Posterior cingulate gyrus (tissue), 11 donors: ENCODE results near the gene GPR83.
"Not testable (repeated sequence)": the region's sequence is repeated elsewhere in the genome, so short reads cannot be mapped to it uniquely, and the experiment has no call there.

Experiments used
- DNase-seq, 10 donors: peaks; one replicate each; pipeline versions ENCODE4 v3.0.0 to v3.0.0-alpha.2; 2020 to 2021; ENCODE audit warnings: mixed read lengths in 3 of 10
- intact Hi-C: fragments of 100-400 bp; cut with DNase I; formaldehyde crosslinking; loops from one replicate; pipeline ENCODE4 v1.15.1; 2023

Gene GPR83

DNA sequence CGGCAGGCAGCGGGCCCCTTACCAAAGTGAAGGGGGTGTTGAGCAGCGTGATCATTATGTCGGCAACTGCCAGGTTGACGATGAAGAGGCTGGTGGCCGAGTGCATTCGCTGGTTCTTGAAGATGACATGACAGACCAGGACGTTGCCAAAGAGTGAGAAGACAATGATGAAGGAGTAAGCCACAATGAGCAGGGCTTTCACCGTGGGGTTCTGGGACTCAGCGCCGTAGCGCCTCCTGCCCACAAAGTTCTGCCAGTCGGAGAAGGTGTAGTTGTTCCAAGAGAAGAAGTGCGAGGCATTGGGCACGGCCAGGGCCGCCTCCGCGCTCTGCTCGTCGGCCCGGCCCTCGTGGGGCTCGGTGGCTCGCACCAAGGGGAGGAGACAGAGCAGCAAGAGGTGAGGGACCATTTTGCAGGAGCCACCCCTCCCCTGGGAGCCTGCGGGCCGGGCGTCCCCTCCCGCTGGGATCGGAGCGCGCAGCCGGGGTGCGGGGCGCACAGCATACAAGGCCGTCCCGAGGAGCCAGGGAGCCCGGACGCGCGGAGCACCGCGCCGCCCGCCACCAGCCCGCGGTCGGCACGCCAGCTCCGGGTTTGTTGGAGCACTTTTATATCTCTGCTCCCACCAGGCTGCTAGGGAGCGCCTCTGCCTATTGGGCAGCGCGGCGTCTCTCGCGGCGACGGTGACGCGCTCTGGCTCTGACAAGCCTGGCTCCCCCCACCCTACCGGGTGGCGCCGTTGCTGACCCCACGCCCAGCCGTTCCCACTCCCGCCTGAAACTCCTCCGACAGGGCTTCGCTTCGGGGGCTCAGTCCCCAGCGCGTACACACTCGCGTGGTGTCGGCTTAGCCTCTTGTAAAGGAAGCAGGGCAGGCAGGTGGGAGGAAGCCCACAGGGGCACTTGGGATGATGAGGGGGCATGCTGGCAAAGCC lies at the start of gene GPR83:
TSS of gene GPR83 (minus strand) at position 581 of the 934 bp plus-strand sequence. CDS start at position 409, 172 bp downstream.
- peak in 7 of 10 donors; percentile 27 to 91 (median 57) for DNase-seq
- intact Hi-C loops, result no loop called here

DNA sequence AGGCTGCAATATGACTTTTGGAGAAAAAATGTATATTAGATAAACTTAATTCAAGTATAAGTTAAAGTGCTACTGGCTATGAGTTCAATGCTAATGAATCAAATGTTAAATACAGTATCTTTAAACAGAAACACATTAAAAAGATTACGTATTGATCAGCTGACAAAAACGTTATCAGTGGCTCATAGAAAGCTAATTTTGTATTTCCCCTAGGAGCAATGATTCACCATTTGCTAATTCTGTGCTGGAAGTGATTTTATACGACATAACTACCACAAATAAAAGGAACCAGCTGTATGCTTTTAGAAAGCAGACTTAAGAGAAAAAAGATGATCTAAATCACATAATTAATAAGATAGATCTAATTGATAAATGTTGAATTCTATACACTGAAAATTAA lies 48.8 kb upstream of the GPR83 start:
- DNase-seq, result no peak
- intact Hi-C loops, result no loop called here

DNA sequence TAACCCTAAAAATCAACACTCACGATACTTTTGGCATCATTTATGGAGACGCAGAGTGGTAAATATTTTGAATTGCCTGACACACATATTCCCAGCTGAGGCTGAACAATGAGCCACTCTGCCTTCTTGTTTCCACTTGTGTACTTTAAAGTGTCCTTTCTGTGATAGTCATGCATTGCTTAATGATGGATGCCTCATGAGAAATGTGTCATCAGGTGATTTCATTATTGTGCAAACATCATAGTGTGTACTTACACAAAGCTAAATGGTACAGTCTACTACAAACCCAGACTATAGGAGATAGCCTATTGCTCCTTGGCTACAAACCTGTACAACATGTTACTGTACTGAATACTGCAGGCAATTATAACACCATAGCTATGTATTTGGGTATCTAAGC lies 48.2 kb upstream of the GPR83 start:
- intact Hi-C loops, result no loop called here
- DNase-seq, result no peak

DNA sequence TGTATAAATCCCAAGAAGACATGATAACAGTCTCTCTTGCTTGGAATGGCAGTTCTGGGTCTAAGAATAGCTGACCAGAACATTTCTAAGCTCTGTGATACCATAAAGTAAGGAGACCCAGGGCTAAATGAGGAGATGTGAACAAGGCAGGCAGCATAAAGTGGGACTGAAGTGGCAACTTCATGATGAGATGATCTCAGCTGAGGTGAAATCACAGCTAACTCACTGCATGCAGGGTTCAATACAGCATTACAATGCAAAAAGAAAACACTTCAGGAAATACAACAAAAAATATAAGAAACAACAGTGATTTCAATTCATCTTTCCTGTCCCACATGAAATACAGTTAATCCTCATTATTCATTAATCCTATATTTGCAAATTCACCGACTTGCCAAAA lies 47.8 kb upstream of the GPR83 start:
- intact Hi-C loops, result no loop called here
- no peak for DNase-seq

DNA sequence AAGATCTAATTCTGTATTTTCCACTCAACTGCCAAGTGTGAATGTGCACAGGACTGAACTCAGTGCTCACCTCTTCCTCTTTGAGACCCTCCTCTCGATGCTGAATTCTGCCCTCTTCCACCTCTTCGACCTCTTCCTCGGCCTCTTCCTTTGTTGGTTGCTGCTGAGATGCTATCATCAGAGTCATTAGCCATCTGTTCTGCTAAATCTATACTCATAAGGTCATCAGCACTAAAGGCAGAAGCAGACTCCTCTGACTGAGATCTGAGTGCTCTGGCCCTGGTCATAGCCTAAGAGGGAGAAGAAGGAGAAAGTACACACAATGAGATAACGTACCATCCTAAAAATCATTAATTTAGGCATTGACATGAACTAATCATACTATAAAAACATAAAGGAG lies 45.9 kb upstream of the GPR83 start:
- intact Hi-C loops, result no loop called here

DNA sequence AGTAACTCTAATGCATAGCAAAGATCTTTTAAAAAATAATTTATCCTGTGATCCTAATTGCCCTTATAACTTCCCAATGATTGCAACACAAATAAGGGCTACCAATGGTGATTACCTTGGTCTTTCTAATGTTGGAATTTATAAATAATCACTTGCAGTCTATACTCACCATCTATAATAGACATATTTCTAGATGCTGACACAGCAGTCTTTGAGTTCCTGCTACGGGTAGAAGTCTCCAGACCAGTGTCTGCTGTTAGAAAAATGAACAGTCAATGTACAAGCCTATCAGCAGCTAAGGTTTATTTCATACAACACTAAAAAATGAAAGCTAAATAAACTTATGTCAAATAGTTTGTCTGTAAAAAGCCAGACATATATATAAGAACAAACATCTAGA lies 44.4 kb upstream of the GPR83 start:
- intact Hi-C loops, result no loop called here
- DNase-seq, result no peak

More for the DNA sequence above, 45.9 kb upstream of the GPR83 start:
- no peak for DNase-seq

DNA sequence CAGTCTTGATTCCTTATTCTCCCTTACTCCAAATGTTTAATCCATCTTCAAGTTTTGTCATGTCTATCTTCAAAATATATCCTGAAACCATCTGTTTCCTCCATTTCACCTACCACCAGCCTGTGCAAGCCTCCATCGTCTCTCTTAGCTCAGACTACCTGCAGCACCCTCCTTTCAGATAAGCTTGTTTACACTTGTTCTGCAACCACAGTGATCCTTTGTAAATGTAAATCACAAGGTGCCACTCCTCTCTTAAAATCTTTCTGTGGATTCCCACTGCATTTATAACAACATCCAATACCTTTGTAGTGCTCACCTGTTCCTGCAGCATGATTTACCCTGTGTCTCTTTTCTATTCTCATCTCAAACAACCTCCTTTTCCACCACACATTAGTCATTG lies 31.8 kb upstream of the GPR83 start:
- intact Hi-C loops, result no loop called here
- DNase-seq, result no peak

DNA sequence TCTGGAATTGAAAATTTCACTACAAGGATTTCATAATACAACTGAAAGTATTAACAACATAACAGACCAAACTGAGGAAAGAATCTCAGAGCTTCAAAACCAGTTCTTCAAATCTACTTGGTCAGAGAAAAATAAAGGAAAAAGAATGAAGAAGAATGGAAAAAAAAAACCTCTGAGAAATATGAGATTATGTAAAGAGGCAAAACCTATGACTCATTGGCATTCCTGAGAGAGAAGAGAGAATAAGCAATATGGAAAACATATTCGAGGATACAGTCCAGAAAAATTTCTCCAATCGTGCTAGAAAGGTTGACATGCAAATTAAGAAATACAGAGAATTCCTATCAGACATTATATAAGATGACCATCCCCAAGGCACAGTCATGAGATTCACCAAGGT lies 23.4 kb upstream of the GPR83 start:
- intact Hi-C loops, result no loop called here
- DNase-seq, result no peak

DNA sequence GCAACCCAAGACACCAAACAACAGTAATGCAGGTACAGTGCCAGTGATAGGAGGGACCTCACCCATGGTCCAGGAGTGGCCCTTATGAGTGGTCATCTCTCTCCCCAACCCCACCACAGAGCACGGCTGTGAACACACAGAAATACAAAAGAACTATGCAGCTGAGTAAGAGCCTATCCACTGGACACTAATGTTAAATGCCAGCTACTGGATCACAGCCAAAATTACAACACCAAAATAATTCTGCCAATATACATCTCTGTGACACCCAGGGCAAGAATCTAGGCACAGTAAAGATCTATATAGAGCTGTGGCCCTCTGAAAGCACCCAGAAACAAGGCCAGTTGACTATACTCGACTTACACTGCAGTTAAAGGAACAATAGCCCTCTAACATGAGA lies 22.8 kb upstream of the GPR83 start:
- no peak for DNase-seq
- intact Hi-C loops, result no loop called here

DNA sequence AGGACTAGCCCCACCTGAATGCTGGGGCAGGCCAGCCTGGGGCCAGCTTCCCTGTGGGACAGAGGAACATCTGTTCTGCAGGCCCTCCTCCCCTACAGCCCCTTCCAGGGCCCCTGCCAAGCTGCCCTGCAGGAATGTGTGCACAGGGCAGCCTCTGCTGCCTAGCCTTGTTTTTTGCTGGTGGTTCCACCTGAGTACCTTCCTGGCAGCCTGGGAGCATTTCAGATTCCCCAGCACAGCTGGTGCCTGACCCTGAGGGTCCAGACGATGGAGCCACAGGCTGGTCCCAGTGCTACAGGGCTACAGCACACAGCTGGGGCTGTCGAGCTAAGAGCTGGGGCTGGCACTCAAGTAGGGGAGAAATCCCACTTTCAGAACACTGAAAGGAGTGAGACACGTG lies 22.3 kb upstream of the GPR83 start:
- no peak for DNase-seq
- intact Hi-C loops, result no loop called here

DNA sequence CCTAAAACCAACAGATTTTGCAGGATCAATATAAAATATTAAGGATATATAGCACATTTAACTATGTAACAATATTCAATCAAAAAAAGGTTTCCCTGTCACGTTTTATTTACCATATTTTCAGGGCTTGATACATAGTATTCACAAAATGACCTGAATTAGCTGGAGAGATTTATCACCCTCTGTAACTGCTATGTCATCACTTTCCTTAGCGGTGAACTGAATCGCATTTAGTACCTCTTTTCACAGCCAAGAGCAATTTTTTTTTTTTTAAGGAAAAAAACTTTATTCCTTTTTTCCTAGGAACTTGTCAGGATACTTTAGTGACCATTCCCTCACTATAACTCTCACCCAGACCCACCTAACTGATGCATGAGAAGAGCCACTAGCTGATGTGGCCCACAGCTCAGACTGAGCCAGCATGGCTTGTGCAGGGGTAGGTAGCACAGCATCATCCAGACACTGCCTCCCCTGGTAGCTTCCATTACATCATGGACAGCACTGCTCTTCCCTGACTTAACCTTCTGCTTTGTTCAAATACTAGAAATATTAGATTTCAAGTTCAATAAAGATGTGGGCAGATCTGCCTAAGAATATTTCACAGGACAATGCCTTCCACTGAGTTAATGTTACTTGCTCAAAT lies 17.0 kb upstream of the GPR83 start:
- DNase-seq, result no peak
- intact Hi-C loops, result loop anchor here (5.0 kb wide), 1 partner anchor 246 kb away; no protein-coding TSS in a partner anchor

DNA sequence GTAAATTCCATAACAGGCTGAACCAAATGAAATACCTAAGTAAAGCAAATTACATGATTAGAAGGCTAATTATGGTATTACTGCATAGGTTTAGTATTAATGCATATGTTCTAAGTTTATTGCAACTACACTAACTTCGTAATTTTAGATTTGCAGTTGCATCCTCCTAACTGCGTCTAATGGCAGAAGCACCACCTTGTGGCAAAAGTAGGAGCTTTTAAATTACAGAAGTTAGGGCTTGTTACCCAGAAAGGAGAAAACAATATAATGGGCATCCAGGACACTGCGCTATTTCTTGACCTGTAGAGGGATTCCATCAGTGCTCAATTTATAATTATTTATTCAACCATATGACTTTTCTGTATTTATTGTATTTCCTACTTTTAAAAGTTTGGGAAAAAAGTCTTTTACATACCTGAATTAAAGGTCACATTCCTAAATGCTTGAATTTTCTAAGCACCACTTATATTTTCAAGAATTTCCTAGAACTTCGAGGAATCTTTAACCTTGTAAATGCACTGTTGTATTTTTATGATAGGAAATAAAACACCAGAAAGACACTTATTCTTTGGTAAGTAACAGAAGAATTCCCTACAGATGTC lies 16.3 kb upstream of the GPR83 start:
- DNase-seq, result no peak

DNA sequence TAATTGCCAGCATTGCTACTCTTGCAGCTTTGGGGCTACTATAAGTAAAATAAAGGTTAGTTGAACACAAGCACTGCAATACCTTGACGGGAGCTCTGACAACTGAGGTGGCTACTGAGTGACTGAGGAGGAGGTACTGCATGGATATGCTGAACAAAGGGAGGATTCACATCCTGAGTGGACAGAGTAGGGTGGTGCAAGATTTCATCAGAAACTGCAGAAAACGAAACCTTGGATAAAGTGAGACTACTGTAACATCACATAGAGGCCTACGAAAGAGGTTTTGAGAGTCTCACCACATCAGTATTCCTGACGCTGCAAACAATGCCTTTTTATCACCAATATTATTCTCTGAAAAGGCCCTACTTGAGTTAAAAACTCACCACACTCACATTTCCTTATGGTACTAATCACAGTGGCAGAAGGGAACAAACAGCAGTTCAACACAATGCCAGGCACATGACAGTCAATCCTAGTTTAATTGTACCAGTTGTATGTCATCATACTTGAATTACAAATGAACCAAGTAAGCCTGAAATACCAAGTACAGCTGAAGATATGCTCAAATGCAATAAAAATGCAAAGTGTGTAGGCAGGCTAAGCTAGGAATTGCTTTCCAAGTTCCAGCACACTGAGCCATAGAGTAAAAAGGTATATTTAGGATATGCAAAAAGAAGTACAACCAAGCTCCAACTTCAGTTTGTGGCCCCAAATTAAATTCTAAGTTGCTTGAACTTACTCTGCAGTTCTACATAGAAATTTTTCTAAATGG lies 4.0 kb upstream of the GPR83 start:
- intact Hi-C loops, result no loop called here
- no peak for DNase-seq

More for the DNA sequence above, 16.3 kb upstream of the GPR83 start:
- intact Hi-C loops, result loop anchor here (2.0 to 5.0 kb wide), 2 partner anchors 245 to 523 kb away; no protein-coding TSS in a partner anchor

DNA sequence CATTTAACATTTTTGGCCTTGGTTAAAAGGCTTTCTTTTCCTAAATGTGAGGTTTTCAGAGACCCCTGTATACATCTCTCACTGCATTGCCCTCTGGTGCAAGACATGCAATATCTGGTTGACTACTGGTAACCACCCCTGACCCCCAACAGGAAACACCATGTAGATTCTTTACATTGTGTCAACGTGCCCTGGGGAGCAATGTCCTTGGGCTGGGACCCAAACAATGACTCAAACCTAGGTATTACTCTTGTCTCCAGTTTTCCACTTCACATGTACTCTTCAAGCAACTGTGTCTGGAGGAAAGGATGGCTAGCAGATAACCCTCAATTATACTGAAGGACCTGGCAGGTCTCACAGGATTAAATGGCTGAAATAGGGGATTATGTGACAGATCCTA lies 1.1 kb upstream of the GPR83 start:
- intact Hi-C loops, result no loop called here

DNA sequence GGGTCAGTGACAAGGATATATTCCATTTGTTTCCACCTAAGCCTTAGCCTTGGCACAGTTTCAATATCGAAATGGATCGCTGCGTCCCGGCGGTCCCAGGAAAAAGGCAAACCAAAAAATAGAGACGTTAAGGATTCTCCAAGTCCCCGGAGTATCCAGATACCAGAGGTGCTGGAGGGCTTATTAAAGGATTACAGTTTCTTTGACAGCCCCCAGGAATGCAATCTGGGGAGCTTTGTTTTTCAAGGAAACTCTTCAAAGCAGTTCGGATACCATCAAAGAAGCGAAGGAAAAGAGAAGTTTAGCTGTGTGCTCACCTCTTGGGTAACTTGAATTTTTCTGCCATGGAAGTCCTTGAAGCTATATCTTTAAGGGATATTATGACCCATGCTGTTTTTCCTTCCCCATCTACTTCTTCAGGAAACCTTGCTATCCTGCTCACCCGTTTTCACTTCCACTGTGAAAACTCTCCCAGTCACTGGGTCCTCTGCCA lies 600 bp upstream of the GPR83 start:
- intact Hi-C loops, result no loop called here
- DNase-seq, result no peak

More for the DNA sequence above, 1.1 kb upstream of the GPR83 start:
- no peak for DNase-seq

DNA sequence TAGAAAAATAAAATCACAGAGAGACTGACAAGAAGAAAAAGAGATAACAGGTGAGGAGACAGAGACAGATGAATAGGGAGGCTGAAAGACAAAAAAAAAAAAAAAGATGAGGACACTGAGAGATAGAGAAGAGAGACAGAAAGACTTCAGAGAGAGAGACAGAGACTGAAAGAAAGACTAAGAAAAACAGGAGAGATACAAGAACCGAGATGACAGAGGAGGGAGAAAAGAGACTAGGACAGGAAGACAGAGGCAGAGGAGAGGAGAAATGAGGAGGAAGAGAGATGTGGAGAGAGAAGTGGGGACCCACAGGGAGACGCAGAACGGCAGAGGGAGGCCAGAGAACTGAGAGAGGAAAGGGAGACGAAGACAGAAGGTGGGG lies 771 bp downstream of the GPR83 start:
- no peak for DNase-seq
- intact Hi-C loops, result no loop called here

DNA sequence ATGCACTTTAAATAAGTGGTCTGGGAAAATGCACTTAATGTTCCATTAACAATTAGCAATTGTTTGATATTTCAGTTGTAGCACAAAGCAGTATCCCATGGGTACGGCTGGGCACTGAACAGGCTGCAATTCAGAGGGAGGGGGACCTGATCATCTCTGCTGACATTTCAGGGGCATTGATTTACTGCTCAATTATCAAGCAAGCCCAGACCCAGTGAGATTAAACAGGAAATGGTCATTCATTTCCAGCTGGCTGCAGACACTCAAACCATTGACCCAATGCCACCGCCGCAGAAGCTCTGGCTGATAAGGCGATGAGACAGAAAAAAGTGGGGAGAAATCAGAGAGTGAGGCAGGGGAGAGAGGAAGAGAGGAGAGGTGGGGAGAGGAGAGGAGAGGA lies 1.2 kb downstream of the GPR83 start:
- no peak for DNase-seq
- intact Hi-C loops, result no loop called here

DNA sequence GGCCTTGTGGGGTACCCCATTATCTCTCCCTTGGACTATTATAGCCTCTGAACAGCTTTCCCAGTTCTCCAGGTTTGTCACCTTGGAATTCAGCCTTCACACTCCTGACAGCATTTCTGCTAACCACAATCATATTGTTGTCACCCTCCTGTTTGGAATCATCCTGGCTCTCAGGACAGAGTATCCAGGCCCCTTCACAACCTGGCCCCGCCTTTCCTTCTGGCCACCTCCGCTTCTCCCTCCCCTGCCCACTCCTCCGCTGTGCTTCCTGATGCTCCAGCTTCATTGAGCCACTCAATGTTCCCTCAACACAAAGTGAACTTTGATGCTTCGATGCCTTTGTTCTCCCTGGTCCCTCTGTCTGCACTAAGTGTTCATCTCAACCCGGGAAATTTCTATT lies 3.1 kb downstream of the GPR83 start:
- no peak for DNase-seq
- intact Hi-C loops, result no loop called here

DNA sequence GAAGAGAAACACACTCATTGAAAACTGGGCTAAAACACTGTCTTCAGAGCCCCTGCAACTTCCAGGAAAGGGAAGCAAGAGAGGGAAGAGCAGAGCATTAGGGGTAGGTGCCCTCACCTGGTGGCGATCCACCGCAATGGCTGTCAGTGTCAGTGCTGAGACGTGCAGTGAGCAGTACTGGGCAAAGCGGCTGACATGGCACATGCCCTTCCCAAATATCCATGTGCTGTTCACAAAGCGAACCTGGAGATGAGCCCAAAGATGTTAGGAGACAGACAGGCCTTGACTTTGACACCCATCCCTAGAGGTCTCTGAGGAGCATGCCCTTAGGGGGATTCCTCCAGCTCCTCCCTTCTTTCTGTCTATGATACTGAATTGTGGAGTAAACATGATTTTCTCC lies 4.9 kb downstream of the GPR83 start:
- intact Hi-C loops, result no loop called here
- no peak for DNase-seq

DNA sequence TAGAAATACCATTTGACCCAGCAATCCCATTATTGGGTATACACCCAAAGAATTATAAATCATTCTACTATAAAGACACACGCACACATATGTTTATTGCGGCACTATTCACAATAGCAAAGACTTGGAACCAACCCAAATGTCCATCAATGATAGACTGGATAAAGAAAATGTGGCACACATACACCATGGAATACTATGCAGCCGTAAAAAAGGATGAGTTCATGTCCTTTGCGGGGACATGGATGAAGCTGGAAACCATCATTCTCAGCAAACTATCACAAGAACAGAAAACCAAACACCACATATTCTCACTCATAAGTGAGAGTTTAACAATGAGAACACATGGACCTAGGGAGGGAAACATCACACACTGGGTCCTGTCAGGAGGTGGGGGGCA lies 9.3 kb downstream of the GPR83 start:
- intact Hi-C loops, DNase-seq: not testable (repeated sequence)
